Panc1 (cell line): ENCODE data around the gene PRDX6. TPM values are rescaled to one million over a fixed set of nuclear protein-coding genes. Genes with fewer than 3 reads are reported as not detected.

ENCODE experiments used
- ATAC-seq: fragments of 200-7000 bp; cut with Tn5 transposase; 2 replicates; pipeline ENCODE4 v1.9.1; 2020; ENCODE audit warnings: mild to moderate bottlenecking, moderate library complexity
- BruUV-seq: library from RNA; stranded (reverse); fragments of 400-500 nt; replicated peaks from 2 replicates; lab custom pipeline; 2021; lab: Mats Ljungman, UMichigan
- CTCF ChIA-PET: fragments of 300-600 bp; sonication (Branson Sonifier 250); formaldehyde crosslinking; loops from one replicate; lab custom pipeline; 2022; ENCODE audit warnings: antibody characterized with exemption; lab: Charles Lee
- POLR2A ChIA-PET: fragments of 300-600 bp; sonication (Branson Sonifier 250); formaldehyde crosslinking; loops from one replicate; lab custom pipeline; 2022; ENCODE audit warnings: antibody characterized with exemption; lab: Charles Lee
- DNase-seq: peaks from one replicate; pipeline ENCODE4 v3.0.0-alpha.2; 2010; ENCODE audit warnings: low read depth, low spot score
- H3K27ac ChIP-seq: 2 replicates; pipeline ENCODE4 v1.5.1; 2011; ENCODE audit warnings: mild to moderate bottlenecking, low read length, inconsistent platforms
- H3K27me3 ChIP-seq: fragments of 200-500 bp; sonication (Bioruptor generic); 2 replicates; pipeline ENCODE4 v1.6.0; 2014; ENCODE audit warnings: low read length, inconsistent platforms; ENCODE audit not compliant: control insufficient read depth, insufficient read depth
- H3K36me3 ChIP-seq: fragments of 200-500 bp; sonication (Bioruptor generic); 2 replicates; pipeline ENCODE4 v1.5.1; 2014; ENCODE audit warnings: inconsistent platforms, mild to moderate bottlenecking, low read length, moderate library complexity; ENCODE audit not compliant: control insufficient read depth, insufficient read depth
- H3K4me1 ChIP-seq: 2 replicates; pipeline ENCODE4 v1.5.1; 2011; ENCODE audit warnings: inconsistent platforms, mild to moderate bottlenecking, low read length, moderate library complexity; ENCODE audit not compliant: control insufficient read depth, insufficient read depth
- H3K4me3 ChIP-seq, 2 experiments: 2 replicates each; pipeline ENCODE4 v1.5.1; 2011 to 2012; ENCODE audit warnings: low read depth in 2 of 2, low read length in 2 of 2, mild to moderate bottlenecking in 2 of 2, inconsistent platforms in 1 of 2, moderate library complexity in 1 of 2
- H3K9me3 ChIP-seq: fragments of 200-500 bp; sonication (Bioruptor generic); 2 replicates; pipeline ENCODE4 v1.5.1; 2014; ENCODE audit warnings: low read depth, mild to moderate bottlenecking, inconsistent platforms, low read length, moderate library complexity; ENCODE audit not compliant: control insufficient read depth, insufficient read depth
- CTCF ChIP-seq: fragments of 450-650 bp; IDR thresholded peaks from 2 replicates; pipeline ENCODE4 v1.5.1; 2017; ENCODE audit warnings: mild to moderate bottlenecking
- POLR2AphosphoS5 ChIP-seq: IDR thresholded peaks from 2 replicates; pipeline ENCODE4 v1.6.1; 2012; ENCODE audit warnings: mild to moderate bottlenecking, low read depth, low read length, moderate library complexity
- REST ChIP-seq, 2 experiments: IDR thresholded peaks; 2 replicates each; pipeline ENCODE4 v1.6.1; 2011 to 2012; ENCODE audit warnings: low read depth in 2 of 2, control low read depth in 1 of 2, low read length in 1 of 2, mild to moderate bottlenecking in 1 of 2, moderate library complexity in 1 of 2; ENCODE audit not compliant: insufficient read depth in 1 of 2
- SIN3A ChIP-seq: IDR thresholded peaks from 2 replicates; pipeline ENCODE4 v1.6.1; 2012; ENCODE audit warnings: low read depth, mild to moderate bottlenecking, low read length, moderate library complexity, borderline replicate concordance; ENCODE audit not compliant: insufficient read depth
- TCF7L2 ChIP-seq: IDR thresholded peaks from 2 replicates; pipeline ENCODE4 v1.6.1; 2011; ENCODE audit warnings: mild to moderate bottlenecking, low read depth, low read length, inconsistent platforms
- in situ Hi-C: cut with HindIII; loops from 2 replicates; pipeline ENCODE4 v1.10.0; 2016; ENCODE audit warnings: low sequenced_read_pairs, low pct_unique_long_range_greater_than_20kb
- intact Hi-C: fragments of 100-400 bp; cut with micrococcal nuclease; formaldehyde crosslinking; loops from one replicate; pipeline ENCODE4 v1.10.0; 2022; ENCODE audit not compliant: unreplicated experiment
- total RNA-seq: library from RNA; stranded (reverse); gene quantifications from one replicate; pipeline ENCODE4 v1.2.1, GENCODE V29; 2021; ENCODE audit not compliant: unreplicated experiment

The PRDX6 gene
- total RNA-seq, 1 experiment from 2014 or later: 157 TPM

DNA sequence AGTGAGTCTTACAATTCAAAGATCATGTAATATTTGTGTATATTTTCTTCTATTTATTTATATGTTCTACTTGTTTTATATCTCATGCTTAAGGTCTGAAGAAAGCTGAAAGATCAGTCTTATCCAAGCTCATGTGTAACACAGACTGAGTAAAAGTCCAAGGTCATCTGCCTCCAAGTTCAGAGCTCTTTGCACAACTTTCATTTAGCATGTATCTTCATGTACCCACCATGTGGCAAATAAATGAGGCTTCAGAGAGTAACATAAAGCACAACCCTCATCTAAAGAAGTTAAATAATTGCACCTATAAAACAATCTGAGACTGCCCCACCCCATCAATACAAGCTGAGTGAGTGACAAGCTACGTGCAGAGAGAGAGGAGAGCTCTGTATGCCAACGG is 38.5 kb upstream of the PRDX6 start:
- no peaks in the 10 kb centered on the region for H3K27me3 ChIP-seq
- POLR2A ChIA-PET: no interaction called here
- BruUV-seq: no TSS peak
- no peaks in the 10 kb centered on the region for H3K4me1 ChIP-seq
- no peaks in the 10 kb centered on the region for H3K36me3 ChIP-seq
- ATAC-seq (no peak), DNase-seq (no peak)
- CTCF ChIA-PET: no interaction called here
- no peak overlapping the region for H3K4me3 ChIP-seq
- H3K27ac ChIP-seq: no peak overlapping the region
- intact Hi-C loops: loop anchor here (10.0 kb wide), 1 partner anchor 276 kb away; the partner anchor contains the start of gene KLHL20
- no peak for TF ChIP-seq SIN3A
- no peak for TF ChIP-seq POLR2AphosphoS5
- no peak for TF ChIP-seq TCF7L2
- TF ChIP-seq CTCF: no peak
- no peak for TF ChIP-seq REST (IDR thresholded peaks at IDR 0.05; ENCODE audit: insufficient read depth in 1 of 2, low read depth in 2 of 2, low read length in 1 of 2)
- H3K9me3 ChIP-seq: no peaks in the 10 kb centered on the region
- in situ Hi-C loops: loop anchor here (5.0 kb wide), 1 partner anchor 34 kb away; no protein-coding TSS in a partner anchor

DNA sequence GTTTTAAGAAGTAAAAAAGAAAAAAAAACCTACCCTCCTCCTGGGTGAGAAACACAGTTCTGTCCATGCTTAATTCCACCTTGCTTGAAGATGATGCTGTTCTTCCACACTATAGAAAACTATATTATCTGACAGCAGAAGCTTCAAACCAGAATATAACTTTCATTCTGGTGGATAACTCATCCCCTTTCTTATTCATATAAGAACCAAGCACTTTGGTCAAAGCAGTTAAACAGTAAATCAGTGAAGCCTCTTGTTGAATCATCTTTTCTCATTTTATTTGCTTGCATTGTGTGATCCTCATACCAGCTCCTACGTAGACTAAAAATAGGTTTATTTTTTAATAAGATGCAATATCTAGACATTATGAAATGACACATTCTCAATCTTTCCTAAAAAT is 36.7 kb upstream of the PRDX6 start:
- Histone ChIP-seq H3K27me3 (no peaks in the 10 kb centered on the region), H3K4me1 (no peaks in the 10 kb centered on the region), H3K27ac (no peak overlapping the region), H3K9me3 (no peaks in the 10 kb centered on the region), H3K4me3 (no peak overlapping the region), H3K36me3 (no peaks in the 10 kb centered on the region)
- intact Hi-C loops (no loop called here), in situ Hi-C loops (no loop called here)
- DNase-seq: no peak
- TF ChIP-seq POLR2AphosphoS5: no peak
- TF ChIP-seq TCF7L2: no peak
- TF ChIP-seq CTCF: no peak
- TF ChIP-seq REST (IDR thresholded peaks at IDR 0.05; ENCODE audit: insufficient read depth in 1 of 2, low read depth in 2 of 2, low read length in 1 of 2): no peak
- TF ChIP-seq SIN3A: no peak
- no TSS peak for BruUV-seq
- ChIA-PET POLR2A (no interaction called here), CTCF (interaction anchor here (0.7 kb wide), 1 partner anchor 541 kb away, joined by 5 read pairs; no protein-coding TSS in a partner anchor)
- no peak for ATAC-seq
